ENCODE measurements around the gene NPL. TPM values are rescaled to one million over a fixed set of nuclear protein-coding genes. Genes with fewer than 3 reads are reported as not detected.

The NPL gene
- polyA plus RNA-seq, 1 of the 3 experiments (the other 2 are of a cell fraction) = 1.5 TPM

DNA sequence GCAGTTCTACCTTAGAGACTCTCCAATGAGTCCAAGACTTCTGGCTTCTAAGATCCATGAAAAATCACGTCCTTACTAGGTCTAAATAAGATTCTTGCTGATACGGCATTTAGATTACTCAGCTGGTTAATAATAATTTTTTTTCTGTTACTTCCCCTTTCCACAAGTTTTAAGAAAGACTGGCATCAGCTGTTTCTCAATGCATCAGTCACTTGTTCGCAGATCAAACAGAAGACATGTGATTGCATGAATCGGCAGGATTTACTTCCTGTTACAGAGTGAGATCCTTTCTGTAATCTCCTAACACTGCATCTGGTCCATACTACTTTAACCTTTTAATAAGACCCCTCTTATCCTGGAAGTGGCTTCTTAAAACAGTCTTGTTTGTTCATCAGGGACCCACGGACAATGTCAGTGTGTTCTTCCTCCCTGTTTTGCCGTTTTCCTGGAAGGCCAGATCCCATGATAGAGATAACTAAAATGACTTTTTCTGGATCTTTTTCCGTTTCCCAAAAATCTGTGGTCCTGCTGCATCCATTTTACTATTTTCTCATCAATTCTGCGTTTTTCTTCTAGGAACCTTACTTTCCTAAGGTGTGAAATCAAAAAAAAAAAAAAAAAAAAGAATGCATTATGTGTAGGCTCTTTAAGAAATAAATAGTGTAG is 6.1 kb downstream of the NPL start:
- Histone ChIP-seq H3K27ac (ENCODE audit: low read depth in 2 of 2, low read length in 1 of 2) (no peak overlapping the region), H3K27me3 (ENCODE audit: insufficient read depth) (peaks cover 3% of the 10 kb centered on the region; the same call in 1 of the 2 replicates), H2AFZ (ENCODE audit: low read depth) (no peak overlapping the region), H3K9me3 (no peaks in the 10 kb centered on the region), H3K79me2 (ENCODE audit: insufficient read depth) (no peaks in the 10 kb centered on the region), H3F3A (replicated peaks; ENCODE audit: insufficient read depth) (no peaks in the 10 kb centered on the region), H3K9me2 (no peaks in the 10 kb centered on the region), H3K36me3 (replicated peaks in 1 of 2; ENCODE audit: control insufficient read depth in 1 of 2, insufficient read depth in 2 of 2, low read length in 1 of 2) (peaks cover 0 to 4% of the 10 kb centered on the region in 2 experiments), H3K4me3 (ENCODE audit: low read depth in 2 of 2, low read length in 1 of 2) (no peak overlapping the region), H3K4me1 (ENCODE audit: control insufficient read depth in 1 of 2, insufficient read depth in 2 of 2, low read depth in 1 of 2, low read length in 1 of 2) (peaks cover 0 to 2% of the 10 kb centered on the region in 2 experiments; a peak in 1 of 4 replicates), H4K20me1 (ENCODE audit: insufficient read depth) (no peaks in the 10 kb centered on the region), H3K4me2 (no peak overlapping the region), H3K9ac (no peak overlapping the region)
- WGBS (ENCODE audit: low lambda C conversion rate) = 87% methylated on average over 8 of the region's 8 CpGs
- no peak for TF ChIP-seq TCF12 (IDR thresholded peaks at IDR 0.05)
- TF ChIP-seq, protein P1, sequence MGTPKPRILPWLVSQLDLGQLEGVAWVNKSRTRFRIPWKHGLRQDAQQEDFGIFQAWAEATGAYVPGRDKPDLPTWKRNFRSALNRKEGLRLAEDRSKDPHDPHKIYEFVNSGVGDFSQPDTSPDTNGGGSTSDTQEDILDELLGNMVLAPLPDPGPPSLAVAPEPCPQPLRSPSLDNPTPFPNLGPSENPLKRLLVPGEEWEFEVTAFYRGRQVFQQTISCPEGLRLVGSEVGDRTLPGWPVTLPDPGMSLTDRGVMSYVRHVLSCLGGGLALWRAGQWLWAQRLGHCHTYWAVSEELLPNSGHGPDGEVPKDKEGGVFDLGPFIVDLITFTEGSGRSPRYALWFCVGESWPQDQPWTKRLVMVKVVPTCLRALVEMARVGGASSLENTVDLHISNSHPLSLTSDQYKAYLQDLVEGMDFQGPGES (IDR thresholded peaks at IDR 0.05; ENCODE audit: low read depth, low read length) = no peak
- TF ChIP-seq, protein P2, sequence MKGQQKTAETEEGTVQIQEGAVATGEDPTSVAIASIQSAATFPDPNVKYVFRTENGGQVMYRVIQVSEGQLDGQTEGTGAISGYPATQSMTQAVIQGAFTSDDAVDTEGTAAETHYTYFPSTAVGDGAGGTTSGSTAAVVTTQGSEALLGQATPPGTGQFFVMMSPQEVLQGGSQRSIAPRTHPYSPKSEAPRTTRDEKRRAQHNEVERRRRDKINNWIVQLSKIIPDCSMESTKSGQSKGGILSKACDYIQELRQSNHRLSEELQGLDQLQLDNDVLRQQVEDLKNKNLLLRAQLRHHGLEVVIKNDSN (IDR thresholded peaks at IDR 0.05; ENCODE audit: borderline replicate concordance, low read depth) = no peak
- TF ChIP-seq EP300 (IDR thresholded peaks at IDR 0.05; ENCODE audit: borderline replicate concordance in 1 of 2, low read depth in 1 of 2, low read length in 1 of 2) = no peak
- TF ChIP-seq, protein P3, sequence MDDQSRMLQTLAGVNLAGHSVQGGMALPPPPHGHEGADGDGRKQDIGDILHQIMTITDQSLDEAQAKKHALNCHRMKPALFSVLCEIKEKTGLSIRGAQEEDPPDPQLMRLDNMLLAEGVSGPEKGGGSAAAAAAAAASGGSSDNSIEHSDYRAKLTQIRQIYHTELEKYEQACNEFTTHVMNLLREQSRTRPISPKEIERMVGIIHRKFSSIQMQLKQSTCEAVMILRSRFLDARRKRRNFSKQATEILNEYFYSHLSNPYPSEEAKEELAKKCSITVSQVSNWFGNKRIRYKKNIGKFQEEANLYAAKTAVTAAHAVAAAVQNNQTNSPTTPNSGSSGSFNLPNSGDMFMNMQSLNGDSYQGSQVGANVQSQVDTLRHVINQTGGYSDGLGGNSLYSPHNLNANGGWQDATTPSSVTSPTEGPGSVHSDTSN (IDR thresholded peaks at IDR 0.05) = no peak
- TF ChIP-seq, protein P4, sequence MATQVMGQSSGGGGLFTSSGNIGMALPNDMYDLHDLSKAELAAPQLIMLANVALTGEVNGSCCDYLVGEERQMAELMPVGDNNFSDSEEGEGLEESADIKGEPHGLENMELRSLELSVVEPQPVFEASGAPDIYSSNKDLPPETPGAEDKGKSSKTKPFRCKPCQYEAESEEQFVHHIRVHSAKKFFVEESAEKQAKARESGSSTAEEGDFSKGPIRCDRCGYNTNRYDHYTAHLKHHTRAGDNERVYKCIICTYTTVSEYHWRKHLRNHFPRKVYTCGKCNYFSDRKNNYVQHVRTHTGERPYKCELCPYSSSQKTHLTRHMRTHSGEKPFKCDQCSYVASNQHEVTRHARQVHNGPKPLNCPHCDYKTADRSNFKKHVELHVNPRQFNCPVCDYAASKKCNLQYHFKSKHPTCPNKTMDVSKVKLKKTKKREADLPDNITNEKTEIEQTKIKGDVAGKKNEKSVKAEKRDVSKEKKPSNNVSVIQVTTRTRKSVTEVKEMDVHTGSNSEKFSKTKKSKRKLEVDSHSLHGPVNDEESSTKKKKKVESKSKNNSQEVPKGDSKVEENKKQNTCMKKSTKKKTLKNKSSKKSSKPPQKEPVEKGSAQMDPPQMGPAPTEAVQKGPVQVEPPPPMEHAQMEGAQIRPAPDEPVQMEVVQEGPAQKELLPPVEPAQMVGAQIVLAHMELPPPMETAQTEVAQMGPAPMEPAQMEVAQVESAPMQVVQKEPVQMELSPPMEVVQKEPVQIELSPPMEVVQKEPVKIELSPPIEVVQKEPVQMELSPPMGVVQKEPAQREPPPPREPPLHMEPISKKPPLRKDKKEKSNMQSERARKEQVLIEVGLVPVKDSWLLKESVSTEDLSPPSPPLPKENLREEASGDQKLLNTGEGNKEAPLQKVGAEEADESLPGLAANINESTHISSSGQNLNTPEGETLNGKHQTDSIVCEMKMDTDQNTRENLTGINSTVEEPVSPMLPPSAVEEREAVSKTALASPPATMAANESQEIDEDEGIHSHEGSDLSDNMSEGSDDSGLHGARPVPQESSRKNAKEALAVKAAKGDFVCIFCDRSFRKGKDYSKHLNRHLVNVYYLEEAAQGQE (IDR thresholded peaks at IDR 0.05; ENCODE audit: low read depth, low read length) = no peak
- no peak for TF ChIP-seq FOSL2 (IDR thresholded peaks at IDR 0.05; ENCODE audit: borderline replicate concordance, low read depth)
- POLR2A ChIA-PET = no interaction called here
- CTCF ChIA-PET = interaction anchor here (1.1 to 3.4 kb wide), 4 partner anchors 8 to 200 kb away, joined by 4 to 14 read pairs (median 8); no protein-coding TSS in a partner anchor
- no peak for DNase-seq
